Vagina (tissue), 2 donors: ENCODE results near the gene SEC62.
"Not testable (repeated sequence)": the region's sequence is repeated elsewhere in the genome, so short reads cannot be mapped to it uniquely, and the experiment has no call there.

Experiments
- POLR2AphosphoS5 ChIP-seq, 2 donors: sonication (generic); formaldehyde crosslinking; IDR thresholded peaks; one replicate each; pipeline ENCODE4 v1.9.0; 2017; ENCODE audit warnings: antibody characterized with exemption in 2 of 2, mild to moderate bottlenecking in 2 of 2, low read depth in 1 of 2; ENCODE audit not compliant: insufficient read depth in 1 of 2
- TF ChIP-seq, protein P1 (sequence below), 3 experiments: fragments of 450-650 bp in 2 of 3; fragments of 200-600 bp in 1 of 3; sonication (generic) in 1 of 3; IDR thresholded peaks; one replicate each; pipeline ENCODE4 v1.5.1; 2017 to 2019; ENCODE audit warnings: antibody characterized with exemption in 3 of 3, mild to moderate bottlenecking in 2 of 3, moderate library complexity in 2 of 3

DNA sequence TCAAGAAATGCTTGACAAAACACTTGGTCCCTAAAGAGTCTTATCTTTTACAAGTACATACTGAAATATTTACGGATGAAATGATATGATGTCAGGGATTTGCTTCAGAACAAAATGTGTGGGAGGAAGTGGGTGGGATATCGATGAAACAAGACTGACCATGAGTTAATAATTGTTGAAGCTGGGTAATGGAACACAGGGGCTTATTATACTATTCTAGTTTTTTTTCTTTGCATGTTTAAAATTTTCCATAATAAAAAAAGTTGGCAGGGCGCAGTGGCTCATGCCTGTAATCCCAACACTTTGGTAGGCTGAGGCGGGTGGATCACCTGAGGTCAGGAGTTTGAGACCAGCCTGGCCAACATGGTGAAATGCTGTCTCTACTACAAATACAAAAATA lies 52.7 kb downstream of the SEC62 start:
- not testable (repeated sequence) for TF ChIP-seq POLR2AphosphoS5 (IDR thresholded peaks at IDR 0.05; ENCODE audit: insufficient read depth in 1 of 2, low read depth in 1 of 2)
- TF ChIP-seq, protein P1, sequence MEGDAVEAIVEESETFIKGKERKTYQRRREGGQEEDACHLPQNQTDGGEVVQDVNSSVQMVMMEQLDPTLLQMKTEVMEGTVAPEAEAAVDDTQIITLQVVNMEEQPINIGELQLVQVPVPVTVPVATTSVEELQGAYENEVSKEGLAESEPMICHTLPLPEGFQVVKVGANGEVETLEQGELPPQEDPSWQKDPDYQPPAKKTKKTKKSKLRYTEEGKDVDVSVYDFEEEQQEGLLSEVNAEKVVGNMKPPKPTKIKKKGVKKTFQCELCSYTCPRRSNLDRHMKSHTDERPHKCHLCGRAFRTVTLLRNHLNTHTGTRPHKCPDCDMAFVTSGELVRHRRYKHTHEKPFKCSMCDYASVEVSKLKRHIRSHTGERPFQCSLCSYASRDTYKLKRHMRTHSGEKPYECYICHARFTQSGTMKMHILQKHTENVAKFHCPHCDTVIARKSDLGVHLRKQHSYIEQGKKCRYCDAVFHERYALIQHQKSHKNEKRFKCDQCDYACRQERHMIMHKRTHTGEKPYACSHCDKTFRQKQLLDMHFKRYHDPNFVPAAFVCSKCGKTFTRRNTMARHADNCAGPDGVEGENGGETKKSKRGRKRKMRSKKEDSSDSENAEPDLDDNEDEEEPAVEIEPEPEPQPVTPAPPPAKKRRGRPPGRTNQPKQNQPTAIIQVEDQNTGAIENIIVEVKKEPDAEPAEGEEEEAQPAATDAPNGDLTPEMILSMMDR (IDR thresholded peaks at IDR 0.05): not testable (repeated sequence)
